CD14-positive monocyte (primary cell): Measurements from ENCODE around the gene HEPACAM2. TPM values are rescaled to one million over a fixed set of nuclear protein-coding genes. Genes with fewer than 3 reads are reported as not detected.

Experiments used
- DNase-seq, 3 donors: peaks; one replicate each; pipeline ENCODE4 v3.0.0-alpha.2; 2011 to 2022
- H2AFZ ChIP-seq: 2 replicates; pipeline ENCODE4 v1.6.0; 2012; ENCODE audit warnings: mild to moderate bottlenecking, low read depth, low read length, inconsistent platforms; ENCODE audit not compliant: insufficient read depth, poor library complexity, severe bottlenecking
- H3K27ac ChIP-seq, 2 donors: 1 replicate in 1 of 2; 2 replicates in 1 of 2; pipeline ENCODE4 v1.5.1; 2012 to 2013; ENCODE audit warnings: low read length in 2 of 2, control low read depth in 1 of 2, inconsistent platforms in 1 of 2, low read depth in 1 of 2, mild to moderate bottlenecking in 1 of 2
- H3K27me3 ChIP-seq, 2 donors: one replicate each; pipeline versions ENCODE4 v1.6.0 to v1.6.1; 2011 to 2013; ENCODE audit warnings: low read length in 2 of 2; ENCODE audit not compliant: control insufficient read depth in 2 of 2, insufficient read depth in 2 of 2
- H3K36me3 ChIP-seq, 2 donors: replicated peaks in 1 of 2; 1 replicate in 1 of 2; 2 replicates in 1 of 2; pipeline versions ENCODE4 v1.5.1 to v1.6.1; 2012 to 2013; ENCODE audit warnings: low read length in 2 of 2, control low read depth in 1 of 2, inconsistent platforms in 1 of 2, mild to moderate bottlenecking in 1 of 2; ENCODE audit not compliant: insufficient read depth in 2 of 2, control insufficient read depth in 1 of 2
- H3K4me1 ChIP-seq, 2 donors: 1 replicate in 1 of 2; 2 replicates in 1 of 2; pipeline versions ENCODE4 v1.5.1 to v1.6.1; 2012 to 2013; ENCODE audit warnings: low read length in 2 of 2, control low read depth in 1 of 2, inconsistent platforms in 1 of 2, mild to moderate bottlenecking in 1 of 2, moderate library complexity in 1 of 2; ENCODE audit not compliant: insufficient read depth in 2 of 2, control insufficient read depth in 1 of 2
- H3K4me2 ChIP-seq: replicated peaks from 2 replicates; pipeline ENCODE3; 2012; ENCODE audit warnings: low read length, moderate library complexity, mild to moderate bottlenecking; ENCODE audit not compliant: poor library complexity, severe bottlenecking; ENCODE audit errors: extremely low read depth
- H3K4me3 ChIP-seq, 3 experiments: fragments of 200-600 bp in 1 of 3; sonication (generic) in 1 of 3; replicated peaks in 1 of 3; 1 replicate in 2 of 3; 2 replicates in 1 of 3; pipeline ENCODE4 v1.5.1; 2011 to 2013; ENCODE audit warnings: low read length in 3 of 3, mild to moderate bottlenecking in 3 of 3, control low read depth in 2 of 3, low read depth in 2 of 3, inconsistent platforms in 1 of 3, moderate library complexity in 1 of 3
- H3K79me2 ChIP-seq: 2 replicates; pipeline ENCODE4 v1.6.0; 2012; ENCODE audit warnings: mild to moderate bottlenecking, control low read depth, inconsistent platforms, low read length, moderate library complexity; ENCODE audit not compliant: insufficient read depth
- H3K9ac ChIP-seq: 2 replicates; pipeline ENCODE4 v1.6.0; 2017; ENCODE audit warnings: low read length, mild to moderate bottlenecking; ENCODE audit not compliant: insufficient read depth, poor library complexity, severe bottlenecking
- H3K9me3 ChIP-seq, 2 donors: replicated peaks in 1 of 2; 1 replicate in 1 of 2; 2 replicates in 1 of 2; pipeline versions ENCODE4 v1.5.1 to v1.6.1; 2012 to 2013; ENCODE audit warnings: low read length in 2 of 2, control low read depth in 1 of 2; ENCODE audit not compliant: control insufficient read depth in 1 of 2, insufficient read depth in 1 of 2
- H4K20me1 ChIP-seq: 2 replicates; pipeline ENCODE4 v1.6.0; 2012; ENCODE audit warnings: mild to moderate bottlenecking, low read length, control low read depth, moderate library complexity; ENCODE audit not compliant: insufficient read depth
- H3K27ac Mint-ChIP-seq, 7 donors: one replicate each; pipeline ENCODE4 v1.8.0; 2020; ENCODE audit warnings: mild to moderate bottlenecking in 7 of 7, mixed read lengths in 7 of 7, moderate library complexity in 6 of 7, inconsistent platforms in 2 of 7
- H3K27me3 Mint-ChIP-seq, 3 donors: one replicate each; pipeline ENCODE4 v1.8.0; 2021 to 2022; ENCODE audit warnings: low read depth in 3 of 3, mild to moderate bottlenecking in 3 of 3, mixed read lengths in 3 of 3, moderate library complexity in 3 of 3, inconsistent platforms in 1 of 3
- H3K36me3 Mint-ChIP-seq, 2 donors: one replicate each; pipeline ENCODE4 v1.8.0; 2020; ENCODE audit warnings: mixed read lengths in 2 of 2, inconsistent platforms in 1 of 2, mild to moderate bottlenecking in 1 of 2
- H3K4me1 Mint-ChIP-seq: one replicate; pipeline ENCODE4 v1.8.0; 2020; ENCODE audit warnings: mild to moderate bottlenecking, mixed read lengths
- H3K4me3 Mint-ChIP-seq, 2 donors: one replicate each; pipeline ENCODE4 v1.8.0; 2020; ENCODE audit warnings: mild to moderate bottlenecking in 2 of 2, mixed read lengths in 2 of 2, moderate library complexity in 1 of 2
- H3K9me3 Mint-ChIP-seq, 7 donors: one replicate each; pipeline ENCODE4 v1.8.0; 2020 to 2022; ENCODE audit warnings: mixed read lengths in 7 of 7, mild to moderate bottlenecking in 6 of 7, moderate library complexity in 6 of 7, inconsistent platforms in 2 of 7
- CTCF ChIP-seq: fragments of 200-600 bp; IDR thresholded peaks from one replicate; pipeline ENCODE4 v1.8.0; 2022; ENCODE audit warnings: antibody characterized with exemption, mild to moderate bottlenecking
- WGBS: methylation state at CpG from one replicate; pipeline ENCODE4 v1.1.5; 2013; ENCODE audit warnings: missing lambda C conversion rate; ENCODE audit not compliant: insufficient coverage; 5-methylcytosine and 5-hydroxymethylcytosine counted together
- intact Hi-C, 2 donors: fragments of 100-400 bp; cut with micrococcal nuclease; formaldehyde crosslinking; loops; one replicate each; pipeline versions ENCODE4 v1.15.0 to v1.15.1; 2023
- polyA plus RNA-seq, 3 donors: library from polyadenylated mRNA; depleted of rRNA in 1 of 3; unstranded in 2 of 3; stranded (reverse) in 1 of 3; fragments of 300-500 nt in 2 of 3; fragments of >200 nt in 1 of 3; fragmentation: Illumina TruSeq in 2 of 3; gene quantifications; 1 replicate in 2 of 3; 2 replicates in 1 of 3; pipeline ENCODE4 v1.2.3, GENCODE V29; 2012 to 2021

The HEPACAM2 gene
- polyA plus RNA-seq, 3 donors, result 0.11 TPM; not detected in 2

- peaks cover 17 to 37% (median 23%) of the 10 kb centered on the region in 7 donors for H3K9me3 Mint-ChIP-seq
- no peaks in the 10 kb centered on the region for H3K4me1 Mint-ChIP-seq
- H3K27ac Mint-ChIP-seq, result no peak overlapping the region
Measured at GRCh38 chr7:93138576-93138975, 87.7 kb downstream of the HEPACAM2 start.

More at GRCh38 chr7:93138576-93138975, 87.7 kb downstream of the HEPACAM2 start:
- Histone ChIP-seq H3K36me3 (peaks cover 80 to 93% of the 10 kb centered on the region in 2 donors), H3K9me3 (peaks cover 5 to 38% of the 10 kb centered on the region in 2 donors), H3K79me2 (no peaks in the 10 kb centered on the region), H3K4me1 (no peaks in the 10 kb centered on the region), H3K27me3 (no peaks in the 10 kb centered on the region), H3K4me3 (no peak overlapping the region), H2AFZ (no peak overlapping the region), H4K20me1 (no peaks in the 10 kb centered on the region), H3K4me2 (no peak overlapping the region), H3K9ac (no peak overlapping the region), H3K27ac (no peak overlapping the region)
- H3K27me3 Mint-ChIP-seq, result no peaks in the 10 kb centered on the region
- intact Hi-C loops, result no loop called here
- TF ChIP-seq CTCF, result no peak
- DNase-seq, result no peak
- peaks cover 36 to 41% of the 10 kb centered on the region in 2 donors for H3K36me3 Mint-ChIP-seq
- no peak overlapping the region for H3K4me3 Mint-ChIP-seq
- WGBS, result 100% methylated on average over 2 of the region's 4 CpGs

Other genes with a start within 250 kb of the HEPACAM2 start
- gene SAMD9, start 108.5 kb downstream of the HEPACAM2 start, polyA plus RNA-seq, result 10 to 100 TPM in 1 of 3 donors, 1 to 10 TPM in 2; 2.9 to 14.7 (median 7.2) TPM
- gene SAMD9L, start 78.1 kb downstream of the HEPACAM2 start, polyA plus RNA-seq, result 10 to 100 TPM; 12.5 to 31.8 (median 18.6) TPM
- gene VPS50, start 5.9 kb upstream of the HEPACAM2 start, polyA plus RNA-seq, result 10 to 100 TPM in 1 of 3 donors, 1 to 10 TPM in 2; 7.6 to 12.6 (median 9.5) TPM